C4-2B (cell line): ENCODE results near the gene RBPMS2.

Experiments
- H3K27ac ChIP-seq: fragments of 450-650 bp; 2 replicates; pipeline ENCODE4 v1.5.1; 2017
- CTCF ChIP-seq: fragments of 450-650 bp; conservative IDR thresholded peaks from 2 replicates; pipeline ENCODE4 v1.5.1; 2017; ENCODE audit warnings: mild to moderate bottlenecking
- ZFX ChIP-seq: fragments of 450-650 bp; IDR thresholded peaks from 2 replicates; pipeline ENCODE4 v1.6.1; 2017

The RBPMS2 gene

GRCh38 chr15:64761156-64761555 lies 14.2 kb downstream of the RBPMS2 start:
- TF ChIP-seq CTCF (no peak), ZFX (no peak)
- H3K27ac ChIP-seq: no peak overlapping the region

- no peak overlapping the region for H3K27ac ChIP-seq
- TF ChIP-seq ZFX (no peak), CTCF (no peak)
These were observed 15.3 kb downstream of the RBPMS2 start for GRCh38 chr15:64760056-64760455.

- TF ChIP-seq CTCF (no peak), ZFX (no peak)
- no peak overlapping the region for H3K27ac ChIP-seq
These were observed 19.9 kb downstream of the RBPMS2 start for GRCh38 chr15:64755427-64755940.

- TF ChIP-seq CTCF (no peak), ZFX (no peak)
- no peak overlapping the region for H3K27ac ChIP-seq
These were observed 20.5 kb downstream of the RBPMS2 start for GRCh38 chr15:64754663-64755426.

GRCh38 chr15:64753480-64754185 lies 21.8 kb downstream of the RBPMS2 start:
- TF ChIP-seq CTCF (no peak), ZFX (no peak)

GRCh38 chr15:64751464-64751863 lies 23.9 kb downstream of the RBPMS2 start:
- TF ChIP-seq ZFX (no peak), CTCF (no peak)
- no peak overlapping the region for H3K27ac ChIP-seq

More at GRCh38 chr15:64753480-64754185, 21.8 kb downstream of the RBPMS2 start:
- H3K27ac ChIP-seq: no peak overlapping the region

GRCh38 chr15:64749999-64750657 lies 25.3 kb downstream of the RBPMS2 start:
- no peak overlapping the region for H3K27ac ChIP-seq
- TF ChIP-seq ZFX (no peak), CTCF (no peak)
